ENCODE data around the gene CLEC1B.
"Not testable (repeated sequence)": the region's sequence is repeated elsewhere in the genome, so short reads cannot be mapped to it uniquely, and the experiment has no call there.

The CLEC1B gene

DNA sequence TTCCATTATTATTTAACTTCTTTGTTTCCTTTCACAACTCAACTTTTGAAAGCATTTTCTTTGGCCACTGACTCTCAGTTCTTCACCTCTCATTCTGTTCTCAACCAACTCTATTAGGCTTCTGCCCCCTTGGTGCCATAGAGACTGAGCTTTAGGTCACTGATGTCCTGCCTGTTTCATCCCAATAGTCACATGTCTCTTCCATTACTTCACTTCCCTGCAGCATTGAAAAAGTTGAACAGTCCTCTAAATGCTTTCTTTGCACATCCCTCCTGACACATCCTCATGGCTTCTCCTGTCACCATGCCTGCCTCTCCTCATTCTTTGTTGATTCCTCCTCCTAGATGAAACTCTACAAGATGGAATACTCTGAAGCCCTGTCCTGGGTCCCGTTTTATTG, 25.0 kb downstream of the CLEC1B start:
- DNase-seq, result no peak

- DNase-seq, result peak; percentile 95
Observed at GRCh38 chr12:9971181-9971580, 27.7 kb downstream of the CLEC1B start, which contains the start of gene CLEC12A. CLEC12A (plus strand) TSS chr12:9971409; CDS start chr12:9971597, 188 bp downstream.

DNA sequence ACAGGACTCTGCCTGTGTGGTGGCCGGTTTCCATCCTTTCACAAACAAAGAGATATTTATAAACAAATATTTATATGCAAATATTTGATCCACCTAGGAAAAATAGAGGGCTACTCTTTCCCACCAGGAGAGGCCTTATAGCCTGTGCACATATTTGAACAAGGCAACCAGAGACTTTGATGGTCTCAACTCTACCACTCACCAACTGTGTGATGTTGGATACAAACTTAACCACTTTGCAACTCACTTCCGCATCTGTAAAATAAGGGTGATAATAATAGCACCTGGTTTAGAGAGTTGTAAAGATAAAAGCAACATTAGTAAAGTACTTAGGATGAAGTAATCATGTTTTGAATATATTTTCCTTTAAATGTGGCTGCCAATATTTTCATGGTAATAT, 29.2 kb downstream of the CLEC1B start:
- DNase-seq, result peak; percentile 27

DNA sequence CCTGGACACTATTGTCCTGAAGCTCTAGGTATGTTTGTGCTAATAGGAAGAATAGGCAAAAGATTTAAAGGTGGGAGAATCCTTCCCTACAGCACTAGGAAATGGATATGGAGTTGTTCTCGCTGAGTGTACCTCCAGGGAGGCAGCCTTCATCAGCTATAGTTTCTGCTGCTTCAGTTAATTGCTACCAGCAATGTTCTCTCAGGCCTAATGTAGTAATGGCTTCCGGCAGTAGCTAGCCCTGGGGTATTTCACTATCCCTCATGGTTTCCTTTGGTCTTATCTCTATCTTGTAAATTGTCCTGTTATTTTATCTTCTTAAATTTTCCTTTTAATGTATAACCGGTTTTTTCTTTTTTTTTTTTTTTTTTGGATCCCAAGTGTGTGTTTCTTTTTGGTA, 37.0 kb downstream of the CLEC1B start:
- DNase-seq, result no peak

DNA sequence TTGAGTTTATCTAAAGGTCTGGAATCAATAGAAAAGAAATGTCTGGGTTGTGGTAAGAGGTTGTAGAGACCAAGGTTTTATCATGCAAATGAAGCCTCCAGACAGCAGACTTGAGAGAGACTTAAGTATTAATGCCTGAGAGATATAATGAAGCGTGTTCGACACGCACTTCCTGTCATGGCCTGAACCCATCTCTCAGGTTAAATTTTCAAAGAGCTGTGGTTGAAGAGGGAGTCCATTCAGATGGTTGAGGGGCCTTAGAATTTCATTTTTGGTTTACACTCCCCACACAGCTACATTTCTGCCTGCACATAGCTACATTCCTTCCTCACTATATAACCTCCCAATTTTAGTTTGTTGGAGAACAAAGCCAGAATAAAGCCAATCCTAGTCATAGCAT, 37.8 kb downstream of the CLEC1B start:
- DNase-seq, result no peak

GRCh38 chr12:9960590-9960989, 38.3 kb downstream of the CLEC1B start:
- DNase-seq, result peak; percentile 30

- no peak for DNase-seq
Observed at GRCh38 chr12:9957834-9958233, 41.1 kb downstream of the CLEC1B start.

DNA sequence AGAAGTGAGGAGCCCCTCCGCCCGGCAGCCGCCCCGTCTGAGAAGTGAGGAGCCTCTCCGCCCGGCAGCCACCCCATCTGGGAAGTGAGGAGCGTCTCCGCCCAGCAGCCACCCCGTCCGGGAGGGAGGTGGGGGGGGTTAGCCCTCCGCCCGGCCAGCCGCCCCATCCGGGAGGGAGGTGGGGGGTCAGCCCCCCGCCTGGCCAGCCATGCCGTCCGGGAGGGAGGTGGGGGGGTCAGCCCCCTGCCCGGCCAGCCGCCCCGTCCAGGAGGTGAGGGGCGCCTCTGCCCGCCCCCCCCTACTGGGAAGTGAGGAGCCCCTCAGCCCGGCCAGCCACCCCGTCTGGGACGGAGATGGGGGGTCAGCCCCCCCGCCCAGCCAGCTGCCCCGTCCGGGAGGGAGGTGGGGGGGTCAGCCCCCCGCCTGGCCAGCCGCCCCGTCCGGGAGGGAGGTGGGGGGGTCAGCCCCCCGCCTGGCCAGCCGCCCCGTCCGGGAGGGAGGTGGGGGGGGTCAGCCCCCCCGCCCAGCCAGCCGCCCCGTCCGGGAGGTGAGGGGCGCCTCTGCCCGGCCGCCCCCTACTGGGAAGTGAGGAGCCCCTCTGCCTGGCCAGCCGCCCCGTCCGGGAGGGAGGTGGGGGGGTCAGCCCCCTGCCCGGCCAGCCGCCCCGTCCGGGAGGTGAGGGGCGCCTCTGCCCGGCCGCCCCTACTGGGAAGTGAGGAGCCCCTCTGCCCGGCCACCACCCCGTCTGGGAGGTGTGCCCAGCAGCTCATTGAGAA, 45.8 kb downstream of the CLEC1B start:
- DNase-seq, result not testable (repeated sequence)

DNA sequence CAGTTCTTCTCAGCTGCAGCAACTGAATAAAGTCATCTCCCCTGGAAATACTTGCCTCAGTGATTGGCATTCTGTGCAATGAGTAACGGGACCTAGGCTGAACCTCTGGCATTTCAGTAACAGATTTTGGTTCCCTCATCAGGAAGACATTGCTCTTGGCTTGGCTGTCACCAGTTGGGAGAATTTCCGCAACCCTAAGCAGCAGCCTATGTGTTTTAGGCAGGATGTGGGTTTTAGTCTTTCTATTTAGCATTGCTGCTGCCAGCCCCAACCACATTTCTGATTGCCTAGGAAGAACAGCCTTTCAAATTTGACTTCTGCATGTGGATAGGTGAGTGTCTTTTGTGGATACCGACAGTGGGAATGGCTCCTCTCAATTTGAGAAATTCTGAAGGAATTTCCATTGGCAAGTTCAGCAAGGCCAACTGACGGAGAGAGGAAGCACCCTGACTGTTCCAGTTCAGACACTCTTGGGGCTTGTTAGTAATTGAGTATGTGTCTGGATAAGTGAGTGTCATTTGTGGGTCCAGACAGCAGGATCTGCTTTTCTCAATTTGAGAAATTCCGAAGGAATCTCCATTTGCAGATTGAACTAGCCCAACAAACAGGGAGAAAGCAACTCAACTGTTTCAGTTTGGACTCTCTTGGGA, 47.8 kb downstream of the CLEC1B start:
- peak; percentile 88 for DNase-seq

- DNase-seq, result peak; percentile 98
Observed at GRCh38 chr12:9948606-9949296, 50.2 kb downstream of the CLEC1B start.

DNA sequence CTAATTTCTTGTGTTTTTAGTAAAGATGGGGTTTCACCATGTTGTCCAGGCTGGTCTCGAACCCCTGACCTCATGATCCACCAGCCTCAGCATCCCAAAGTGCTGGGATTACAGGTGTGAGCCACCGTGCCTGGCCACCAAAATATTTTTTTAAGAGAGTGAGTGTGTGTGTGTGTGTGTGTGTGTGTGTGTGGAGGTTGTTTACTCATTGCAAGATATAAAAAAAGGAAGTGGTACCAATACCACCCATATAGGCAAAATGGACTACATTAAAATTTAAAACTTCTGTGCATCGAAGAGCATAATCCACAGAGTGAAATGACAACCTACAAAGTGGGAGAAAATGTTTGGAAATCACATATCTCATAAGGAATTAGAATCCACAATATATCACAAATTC, 51.2 kb downstream of the CLEC1B start:
- DNase-seq, result peak; percentile 39

DNA sequence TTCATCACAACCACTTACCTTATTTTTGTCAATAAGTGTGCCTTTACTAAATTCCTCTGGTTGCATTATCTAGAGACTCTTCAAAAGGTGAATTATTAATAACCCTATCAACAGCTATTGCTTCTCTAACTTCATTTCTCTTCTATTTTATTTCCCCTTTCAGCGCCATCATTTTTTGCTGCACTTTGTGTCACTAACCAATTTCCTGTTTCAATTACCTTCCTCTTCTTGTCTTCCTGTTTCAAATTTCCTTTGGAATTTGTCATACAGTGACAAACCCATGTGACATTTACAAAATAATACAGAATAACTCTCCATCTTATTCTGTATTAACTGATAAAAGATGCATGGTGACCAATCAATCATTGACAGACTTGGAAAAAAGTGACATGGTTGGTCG, 54.5 kb downstream of the CLEC1B start:
- DNase-seq, result peak; percentile 59

DNA sequence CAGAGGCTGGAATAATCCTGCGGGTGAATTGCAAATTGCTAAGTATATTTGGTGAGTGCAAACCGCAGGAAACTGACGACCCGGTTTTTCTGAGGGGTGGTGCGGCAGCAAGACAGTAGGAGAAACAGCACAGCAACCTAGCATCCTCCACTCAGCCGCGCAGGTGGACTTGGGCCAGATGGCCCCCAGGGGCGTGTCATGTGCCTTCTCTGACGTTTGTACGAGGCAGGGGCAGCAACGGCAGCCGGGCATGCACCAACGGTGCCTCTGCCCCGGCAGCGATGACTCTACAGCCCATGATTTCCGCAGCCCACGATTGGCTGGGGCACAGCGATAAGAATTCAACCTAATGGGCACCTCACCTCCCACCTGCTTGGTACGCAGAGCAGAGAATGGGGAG, 55.7 kb downstream of the CLEC1B start:
- DNase-seq, result no peak

All from MV-4-11 (cell line).